OCI-LY7 (cell line): ENCODE data around the gene TMEM72.

Experiments used
- EZH2phosphoT487 ChIP-seq: fragments of 200-600 bp; sonication (generic); IDR thresholded peaks from 2 replicates; pipeline ENCODE4 v1.6.1; 2018; ENCODE audit warnings: low read depth, borderline replicate concordance, mild to moderate bottlenecking, mixed run types, antibody characterized with exemption, low read length, moderate library complexity, mixed read lengths
- TF ChIP-seq, protein P1 (sequence below): fragments of 200-600 bp; sonication (generic); conservative IDR thresholded peaks from 2 replicates; pipeline ENCODE4 v1.5.1; 2014; ENCODE audit warnings: mild to moderate bottlenecking, antibody characterized with exemption, low read length, moderate library complexity, mixed read lengths

DNA sequence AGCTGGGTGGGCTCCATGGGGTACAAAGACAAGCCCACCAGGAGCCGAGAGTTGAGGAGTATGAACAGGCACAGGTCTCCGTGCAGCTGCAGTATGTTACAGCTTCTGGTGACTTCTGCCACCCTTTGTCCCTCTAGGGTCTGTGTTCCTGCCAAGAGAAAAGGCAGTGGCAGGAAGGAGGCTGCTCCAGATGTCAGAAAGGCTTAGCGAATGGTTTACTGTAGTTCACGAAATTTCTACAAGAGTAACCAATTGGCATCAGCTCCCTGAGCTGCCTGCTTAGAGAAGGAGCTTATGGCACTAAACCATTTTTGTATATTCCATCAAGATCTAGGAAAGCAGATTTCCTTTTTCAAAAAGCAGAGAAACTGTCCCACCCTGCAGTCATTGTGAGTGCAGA is 48.2 kb upstream of the TMEM72 start:
- TF ChIP-seq EZH2phosphoT487, result no peak
- TF ChIP-seq, protein P1, sequence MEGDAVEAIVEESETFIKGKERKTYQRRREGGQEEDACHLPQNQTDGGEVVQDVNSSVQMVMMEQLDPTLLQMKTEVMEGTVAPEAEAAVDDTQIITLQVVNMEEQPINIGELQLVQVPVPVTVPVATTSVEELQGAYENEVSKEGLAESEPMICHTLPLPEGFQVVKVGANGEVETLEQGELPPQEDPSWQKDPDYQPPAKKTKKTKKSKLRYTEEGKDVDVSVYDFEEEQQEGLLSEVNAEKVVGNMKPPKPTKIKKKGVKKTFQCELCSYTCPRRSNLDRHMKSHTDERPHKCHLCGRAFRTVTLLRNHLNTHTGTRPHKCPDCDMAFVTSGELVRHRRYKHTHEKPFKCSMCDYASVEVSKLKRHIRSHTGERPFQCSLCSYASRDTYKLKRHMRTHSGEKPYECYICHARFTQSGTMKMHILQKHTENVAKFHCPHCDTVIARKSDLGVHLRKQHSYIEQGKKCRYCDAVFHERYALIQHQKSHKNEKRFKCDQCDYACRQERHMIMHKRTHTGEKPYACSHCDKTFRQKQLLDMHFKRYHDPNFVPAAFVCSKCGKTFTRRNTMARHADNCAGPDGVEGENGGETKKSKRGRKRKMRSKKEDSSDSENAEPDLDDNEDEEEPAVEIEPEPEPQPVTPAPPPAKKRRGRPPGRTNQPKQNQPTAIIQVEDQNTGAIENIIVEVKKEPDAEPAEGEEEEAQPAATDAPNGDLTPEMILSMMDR, result no peak
